SIG-M5 treated with dmso at 0.1 percent for 504 hours (cell line): Measurements from ENCODE around the gene IQCB1.
"Not testable (repeated sequence)": the region's sequence is repeated elsewhere in the genome, so short reads cannot be mapped to it uniquely, and the experiment has no call there.

Experiments
- DNase-seq: peaks from one replicate; lab custom pipeline; 2025; ENCODE audit not compliant: unreplicated experiment; lab: John Stamatoyannopoulos, UW

IQCB1 gene

GRCh38 chr3:121809249-121809648 is 25.6 kb downstream of the IQCB1 start:
- no peak for DNase-seq

DNA sequence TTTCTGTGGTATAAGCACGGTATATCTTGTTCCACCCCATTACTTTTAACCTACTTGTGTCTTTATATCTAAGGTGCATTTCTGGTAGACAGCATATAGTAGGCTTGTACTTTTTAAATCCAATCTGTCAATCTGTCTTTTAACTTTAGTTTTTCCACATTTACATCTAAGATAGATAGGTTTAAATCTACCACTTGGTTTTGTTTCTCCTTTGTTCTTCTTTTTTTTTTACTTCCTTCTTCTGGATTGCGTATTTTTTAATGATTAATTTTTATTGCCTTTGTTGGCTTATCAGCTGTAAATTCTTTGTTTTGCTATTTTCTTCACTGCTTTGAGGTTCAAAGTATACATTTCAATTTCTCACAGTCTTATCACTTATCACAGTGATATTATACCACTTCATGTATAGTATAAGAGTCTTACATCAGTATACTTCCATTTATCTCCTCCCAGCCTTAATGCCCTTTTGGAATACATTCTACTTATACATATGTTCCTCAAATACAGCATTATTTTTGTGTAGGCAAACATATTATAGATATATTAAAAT is 31.0 kb downstream of the IQCB1 start:
- DNase-seq: no peak

GRCh38 chr3:121800906-121801305 is 34.0 kb downstream of the IQCB1 start:
- no peak for DNase-seq

GRCh38 chr3:121796970-121797369 is 37.9 kb downstream of the IQCB1 start:
- DNase-seq: peak; percentile 7

DNA sequence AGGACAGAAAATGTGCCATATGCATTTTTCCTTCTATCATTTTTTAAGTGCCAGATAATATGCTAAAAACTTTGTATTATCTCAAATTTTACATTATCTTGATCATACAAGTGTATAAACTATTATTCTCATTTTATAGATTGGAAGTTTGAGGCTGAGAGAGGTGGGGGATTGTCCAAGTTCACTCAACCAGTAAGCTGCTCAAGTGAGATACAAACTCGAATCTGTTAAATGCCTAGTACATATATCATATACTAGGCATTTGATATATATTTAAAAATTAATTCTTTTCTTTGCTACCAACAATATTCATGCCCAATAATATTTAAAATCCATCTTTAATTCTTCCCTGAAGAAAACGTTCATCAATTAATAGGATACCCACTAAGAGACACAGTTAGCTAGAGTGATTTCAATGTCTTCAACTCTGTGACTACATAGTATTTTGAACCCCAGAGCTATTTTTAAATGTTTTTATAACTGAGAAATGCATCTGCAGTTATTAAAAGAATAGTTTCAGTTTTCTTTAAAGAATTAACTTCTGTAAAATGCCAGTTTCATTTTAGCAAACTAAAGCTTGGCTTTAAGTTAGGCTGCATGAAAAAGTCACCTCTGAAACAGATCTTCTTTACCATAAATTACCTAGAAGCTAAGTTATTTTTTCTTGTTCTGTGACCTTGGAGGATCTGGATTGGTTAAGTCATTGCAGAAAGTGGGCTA is 40.4 kb downstream of the IQCB1 start:
- DNase-seq: no peak

GRCh38 chr3:121793078-121793477 is 41.8 kb downstream of the IQCB1 start:
- no peak for DNase-seq

DNA sequence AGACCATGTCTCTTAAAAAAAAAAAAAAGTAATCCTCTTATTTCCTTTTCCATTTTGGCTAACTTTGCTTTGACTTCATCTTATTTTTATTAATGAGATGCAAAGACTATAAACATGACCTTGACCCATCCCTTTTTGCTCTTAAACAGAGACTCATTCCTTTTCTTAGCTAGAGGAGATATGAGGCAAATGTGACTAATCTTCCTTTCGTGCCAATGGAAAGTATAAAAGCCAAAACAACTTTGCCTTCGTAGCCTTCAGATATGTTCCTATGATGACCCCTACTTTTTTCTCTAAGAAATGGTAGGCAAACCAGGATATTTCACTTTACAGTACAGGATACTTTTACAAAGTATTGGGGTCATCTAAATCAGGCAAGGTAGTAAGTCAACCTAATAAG is 48.4 kb downstream of the IQCB1 start:
- no peak for DNase-seq

DNA sequence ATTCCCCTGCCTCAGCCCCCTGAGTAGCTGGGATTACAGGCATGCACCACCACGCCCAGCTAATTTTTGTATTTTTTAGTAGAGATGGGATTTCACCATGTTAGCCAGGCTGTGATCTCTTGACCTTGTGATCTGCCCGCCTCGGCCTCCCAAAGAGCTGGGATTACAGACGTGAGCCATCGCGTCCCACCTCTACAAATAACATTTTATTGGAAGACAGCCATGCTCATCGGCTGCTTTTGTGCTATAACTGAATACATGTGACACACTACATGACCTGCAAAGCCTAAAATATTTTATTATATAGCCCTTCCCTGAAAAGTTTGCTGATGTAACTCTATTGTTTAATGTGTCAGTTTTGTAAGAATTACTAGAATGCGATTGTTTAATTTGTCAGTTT is 52.1 kb downstream of the IQCB1 start:
- DNase-seq: not testable (repeated sequence)

- no peak for DNase-seq
Observed at GRCh38 chr3:121781611-121782010, 53.2 kb downstream of the IQCB1 start.

DNA sequence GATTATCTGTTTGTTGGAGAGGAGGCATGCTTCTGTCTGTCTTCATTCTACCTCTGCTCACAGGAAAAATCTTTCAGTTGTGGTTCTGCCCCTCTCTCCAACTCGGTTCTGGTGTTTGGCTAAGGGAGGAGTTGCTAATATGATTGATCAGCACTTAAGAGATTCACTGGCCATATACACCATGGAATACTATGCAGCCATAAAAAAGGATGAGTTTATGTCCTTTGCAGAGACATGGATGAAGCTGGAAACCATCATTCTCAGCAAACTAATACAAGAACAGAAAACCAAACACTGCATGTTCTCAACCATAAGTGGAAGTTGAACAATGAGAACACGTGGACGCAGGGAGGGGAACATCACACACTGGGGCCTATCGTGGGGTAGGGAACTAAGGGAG is 59.8 kb downstream of the IQCB1 start:
- not testable (repeated sequence) for DNase-seq

DNA sequence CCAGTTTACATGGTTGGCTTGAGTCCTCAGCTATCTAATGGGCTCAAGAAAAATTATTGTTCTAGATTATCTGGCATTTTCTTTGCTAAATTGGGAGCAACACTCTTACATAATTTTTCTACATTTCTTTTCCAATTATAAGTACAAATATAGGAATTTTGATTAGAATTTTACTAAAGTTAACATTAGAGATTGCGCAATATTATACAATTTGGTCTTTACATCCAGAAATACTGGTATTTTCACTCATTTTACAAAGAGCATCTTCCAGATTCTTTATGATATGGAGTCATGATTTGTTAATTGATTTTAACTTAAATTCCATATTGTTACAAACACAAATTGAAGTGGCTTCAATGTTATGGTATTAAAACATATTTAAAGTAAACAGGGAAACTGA is 65.6 kb downstream of the IQCB1 start:
- no peak for DNase-seq

- peak; percentile 6 for DNase-seq
Observed at GRCh38 chr3:121768452-121768851, 66.4 kb downstream of the IQCB1 start.

DNA sequence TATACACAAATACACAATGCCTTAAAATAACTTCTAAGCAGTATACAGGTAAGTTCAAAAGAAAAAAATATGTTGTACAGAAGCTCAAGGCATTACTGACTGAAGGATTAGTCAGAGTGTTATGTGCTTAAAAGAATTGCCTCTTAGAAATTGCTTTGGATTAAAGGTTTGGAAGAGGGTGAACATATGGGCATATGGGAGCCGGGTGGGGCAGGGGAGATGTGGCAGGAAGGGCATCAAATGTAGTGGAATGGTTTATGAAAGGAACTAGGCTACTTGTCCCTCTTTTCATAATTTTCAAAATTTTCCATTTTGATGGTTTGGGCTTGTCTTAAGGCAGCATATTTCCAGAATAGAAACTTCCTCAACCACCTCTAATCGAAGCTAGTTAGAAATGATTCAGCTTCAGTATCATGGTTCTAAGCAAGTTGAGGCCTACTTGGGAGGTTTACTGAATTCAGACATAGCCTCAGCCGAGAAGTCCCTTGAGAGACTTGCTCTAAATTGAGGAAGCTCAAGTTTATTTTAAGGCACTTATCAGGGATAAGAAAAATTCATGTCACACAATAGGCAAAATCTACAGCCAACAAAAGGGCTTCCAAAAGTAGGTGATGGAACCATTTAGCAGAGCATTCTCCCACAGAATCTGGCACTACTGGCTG is 75.2 kb downstream of the IQCB1 start:
- DNase-seq: no peak

- no peak for DNase-seq
Observed at GRCh38 chr3:121758727-121759450, 76.0 kb downstream of the IQCB1 start.

- no peak for DNase-seq
Observed at GRCh38 chr3:121757812-121758545, 76.9 kb downstream of the IQCB1 start.

DNA sequence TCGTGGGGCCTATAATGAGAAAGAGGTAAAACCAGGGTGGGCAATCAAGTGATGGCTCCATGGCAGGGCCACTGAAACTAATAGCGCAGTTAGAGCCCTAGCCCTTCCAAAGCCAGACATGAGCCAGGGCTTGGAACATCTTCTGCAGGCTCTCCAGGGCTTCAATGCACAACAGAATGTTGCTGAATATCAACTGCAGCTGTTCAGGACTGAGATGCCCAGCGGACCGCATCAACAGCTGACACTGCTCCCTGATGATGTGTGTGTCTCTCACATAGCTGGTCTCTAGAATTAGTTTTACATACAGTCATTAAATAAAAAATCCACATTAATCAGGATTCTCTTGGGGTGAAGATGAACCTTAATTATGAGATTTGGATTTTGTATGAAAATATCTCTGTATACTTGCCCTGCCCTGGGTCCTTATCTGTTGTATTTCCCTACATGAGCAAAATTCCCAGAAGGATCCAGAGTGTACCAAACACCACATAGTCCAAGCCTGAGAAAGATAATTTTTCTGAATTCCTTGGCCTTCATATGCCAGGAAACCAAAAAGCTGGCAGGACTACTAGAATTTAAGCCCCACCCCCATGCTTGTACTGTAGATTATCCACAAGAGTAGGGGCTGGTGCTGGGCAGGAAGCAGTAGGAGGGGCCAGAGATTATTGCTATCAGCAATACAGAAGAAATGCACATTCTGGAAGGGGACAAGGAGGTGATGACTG is 77.6 kb downstream of the IQCB1 start:
- DNase-seq: no peak

DNA sequence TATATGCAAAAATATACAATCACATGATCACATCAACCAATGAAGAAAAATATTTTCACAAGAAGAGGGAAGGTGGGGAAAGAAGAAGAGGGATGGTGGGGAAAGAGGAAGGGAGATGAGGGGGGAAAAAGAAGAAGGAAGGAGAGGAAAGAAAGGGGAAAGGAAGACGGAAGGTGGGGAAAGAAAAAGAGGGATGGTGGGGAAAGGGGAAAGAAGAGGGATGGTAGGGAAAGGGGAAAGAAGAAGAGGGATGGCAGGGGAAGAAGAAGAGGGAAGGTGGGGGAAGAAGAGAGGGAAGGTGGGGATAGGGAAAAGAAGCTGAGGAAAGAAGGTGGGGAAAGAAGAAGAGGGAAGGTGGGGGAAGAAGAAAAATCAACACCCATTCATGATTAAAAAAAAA is 82.1 kb downstream of the IQCB1 start:
- DNase-seq: no peak

DNA sequence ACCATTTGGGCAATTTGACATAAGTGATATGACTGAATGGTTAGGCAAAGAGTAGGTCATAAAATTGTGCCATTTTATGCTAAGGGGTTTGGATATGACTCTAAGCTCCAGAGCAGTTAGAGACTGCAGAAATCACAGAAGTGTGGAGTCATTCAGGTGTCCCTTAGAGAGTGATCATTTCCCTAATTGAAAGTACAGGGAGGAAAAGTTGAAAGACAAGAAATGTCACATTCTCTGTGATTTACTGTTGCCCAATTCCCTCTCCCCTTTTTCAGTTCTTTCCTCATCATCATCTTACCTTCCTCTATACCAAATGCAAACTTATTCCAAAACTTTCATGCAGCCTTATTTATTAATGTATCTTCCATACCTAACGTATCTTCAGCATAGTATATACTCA is 82.6 kb downstream of the IQCB1 start:
- peak; percentile 3 for DNase-seq

- no peak for DNase-seq
Observed at GRCh38 chr3:121750087-121750415, 84.8 kb downstream of the IQCB1 start.

DNA sequence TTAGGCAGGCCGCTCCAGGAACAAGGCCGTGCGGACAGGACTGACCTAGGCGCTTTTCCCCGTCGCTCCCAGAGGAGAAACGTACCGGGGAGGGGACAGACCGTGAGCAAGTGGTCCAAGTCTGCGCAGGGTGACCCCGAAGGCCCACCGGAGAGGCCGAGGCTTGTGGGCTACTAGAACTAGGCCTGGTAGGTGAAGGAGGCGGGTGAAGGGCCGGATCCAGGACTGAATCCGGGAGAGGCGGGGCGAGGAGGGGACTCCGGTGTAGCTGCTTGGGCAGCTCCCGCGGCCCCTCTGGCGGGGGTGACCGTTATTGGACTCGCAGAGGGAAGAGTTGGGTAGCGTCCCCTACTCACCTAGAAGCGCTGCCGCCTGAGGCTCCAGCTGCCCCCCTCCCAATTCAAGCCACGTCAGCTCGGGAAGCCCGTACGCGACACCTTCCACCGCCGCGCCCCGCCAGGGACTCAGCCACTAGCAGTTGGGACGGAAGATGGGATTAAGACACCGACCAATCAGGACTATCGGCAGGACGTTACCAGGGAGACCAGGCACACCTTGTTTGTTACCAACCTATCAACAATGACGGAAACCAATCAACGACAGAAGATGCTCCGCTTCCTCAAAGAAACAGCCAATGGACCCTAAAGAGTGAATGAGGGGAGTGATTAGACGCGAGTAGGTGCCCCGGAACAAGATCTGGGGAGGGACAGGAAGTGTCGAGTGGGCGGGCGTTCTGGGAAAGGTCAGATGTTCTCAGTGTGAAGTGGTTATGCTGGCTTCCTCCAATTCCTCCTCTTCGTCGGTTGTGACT is 85.4 kb downstream of the IQCB1 start, which contains the start of gene GOLGB1:
GOLGB1 (minus strand) TSS at position 466 of the 811 bp plus-strand sequence. CDS start 18,770 bp downstream, outside the sequence.
- peak; percentile 100 for DNase-seq
